ENCODE measurements around the gene CHST2.
"Not testable (repeated sequence)": the region's sequence is repeated elsewhere in the genome, so short reads cannot be mapped to it uniquely, and the experiment has no call there.

The CHST2 gene

DNA sequence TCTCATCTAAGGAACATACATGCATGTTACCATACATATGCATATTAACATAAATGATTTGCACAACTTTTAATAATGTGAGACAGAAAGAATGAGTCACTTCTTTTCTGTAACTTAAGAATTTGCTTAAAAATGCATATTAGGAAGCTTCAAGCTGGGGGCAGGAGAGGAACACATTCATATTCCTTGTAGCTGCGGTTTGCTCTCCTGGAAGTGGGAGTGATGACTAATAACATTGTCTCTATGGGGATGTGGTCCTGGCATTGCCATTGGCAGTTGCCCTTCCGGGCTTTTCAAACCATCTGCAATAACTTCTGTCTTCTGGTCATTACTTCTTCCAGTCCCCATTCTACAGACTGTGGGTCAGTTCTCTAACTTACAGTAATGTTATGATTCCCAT is 15.6 kb downstream of the CHST2 start:
- DNase-seq = no peak

GRCh38 chr3:143137435-143138036 is 18.0 kb downstream of the CHST2 start:
- no peak for DNase-seq

DNA sequence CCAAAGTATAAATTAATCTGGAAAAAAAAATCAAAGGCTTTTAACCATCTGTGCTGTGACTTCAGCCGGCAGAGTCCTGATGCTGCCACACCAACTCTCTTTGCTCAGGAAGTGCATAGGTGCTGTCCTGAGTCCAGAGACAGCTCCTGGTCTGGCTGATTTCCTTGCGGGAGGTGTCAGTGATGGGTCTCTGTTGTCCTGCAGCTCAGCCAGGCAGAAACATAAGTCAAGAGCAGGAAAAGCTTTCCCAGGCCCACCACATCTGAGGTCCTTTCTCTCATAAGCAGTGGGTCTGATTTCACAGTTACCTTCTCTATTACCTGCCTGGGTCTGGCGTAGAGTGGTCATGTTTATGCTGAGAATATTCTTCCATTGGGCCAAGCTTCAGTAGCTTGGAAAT is 19.4 kb downstream of the CHST2 start:
- no peak for DNase-seq

DNA sequence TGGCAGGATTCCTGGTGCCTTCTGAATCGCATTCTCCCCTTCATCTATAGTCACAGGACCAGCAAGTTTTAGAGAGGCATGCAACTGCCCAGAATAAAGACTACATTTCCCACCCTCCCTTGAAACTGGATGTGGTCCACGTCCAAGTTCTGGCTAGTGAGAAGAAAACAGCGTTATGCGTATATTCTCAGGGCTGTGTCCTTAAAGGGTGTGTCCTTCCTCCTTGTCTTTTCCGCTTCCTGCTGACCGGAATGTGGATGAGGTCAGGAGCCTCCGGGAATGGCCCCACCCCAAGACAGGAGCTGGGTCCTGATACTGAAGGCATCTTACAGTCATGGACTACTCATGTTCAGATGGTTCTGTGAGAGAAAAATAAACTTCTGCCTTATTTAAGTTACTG is 20.2 kb downstream of the CHST2 start:
- no peak for DNase-seq

DNA sequence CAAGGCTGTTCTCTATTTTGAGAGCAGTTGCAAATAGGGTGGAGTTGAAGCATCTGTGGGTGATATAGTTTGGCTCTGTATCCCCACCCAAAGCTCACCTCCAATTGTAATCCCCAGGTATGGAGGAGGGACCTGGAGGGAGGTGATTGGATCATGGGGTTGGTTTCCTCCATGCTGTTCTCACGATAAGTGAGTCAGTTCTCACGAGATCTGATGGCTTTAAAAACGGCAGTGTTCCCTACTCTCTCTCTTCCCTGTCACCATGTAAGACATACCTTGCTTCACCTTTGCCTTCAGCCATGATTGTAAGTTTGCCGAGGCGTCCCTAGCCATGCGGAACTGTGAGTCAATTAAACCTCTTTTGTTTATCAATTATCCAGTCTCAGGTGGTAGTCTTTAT is 21.0 kb downstream of the CHST2 start:
- DNase-seq = no peak

GRCh38 chr3:143142354-143142753 is 22.8 kb downstream of the CHST2 start:
- DNase-seq = no peak

DNA sequence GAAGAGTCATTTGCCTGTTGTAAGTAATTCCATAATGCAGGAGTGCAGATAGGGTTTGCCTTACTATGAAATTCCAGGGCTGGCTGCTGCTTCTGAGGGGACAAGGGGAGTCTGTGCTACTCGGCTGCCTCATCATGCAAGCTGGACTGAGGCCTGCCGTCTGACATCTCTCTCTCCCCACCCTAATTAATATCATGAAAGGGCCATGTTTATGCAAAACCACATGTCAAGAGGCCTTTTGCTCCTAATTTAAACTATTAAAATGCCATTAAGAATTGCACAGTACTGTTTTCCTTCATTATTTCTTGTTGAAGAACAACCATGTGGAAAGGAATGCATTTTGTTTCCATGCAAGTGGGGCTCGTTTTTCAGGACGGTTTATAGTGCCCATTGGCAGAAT is 26.3 kb downstream of the CHST2 start:
- DNase-seq = no peak

- no peak for DNase-seq
These were observed 27.1 kb downstream of the CHST2 start for GRCh38 chr3:143146486-143147274.

DNA sequence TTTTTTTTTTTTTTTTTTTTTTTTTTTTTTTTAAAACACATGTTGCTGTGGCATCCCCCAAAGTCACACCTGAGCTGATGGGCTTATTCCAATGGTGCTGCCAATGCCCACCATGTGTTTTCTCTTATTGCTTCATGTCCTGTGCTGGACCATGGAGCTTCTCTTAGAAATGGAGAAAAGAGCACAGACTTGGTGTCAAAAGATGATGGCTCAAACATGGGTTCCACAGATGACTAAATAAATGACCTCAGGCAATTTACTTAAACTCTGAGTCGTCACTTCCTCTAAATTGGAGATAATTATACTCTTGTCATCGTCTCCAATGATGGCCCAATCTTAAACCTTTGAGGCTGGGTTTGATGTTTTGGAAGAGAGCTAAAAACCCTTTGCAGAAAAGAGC is 28.1 kb downstream of the CHST2 start:
- DNase-seq = no peak

- no peak for DNase-seq
These were observed 30.5 kb downstream of the CHST2 start for GRCh38 chr3:143150071-143150470.

DNA sequence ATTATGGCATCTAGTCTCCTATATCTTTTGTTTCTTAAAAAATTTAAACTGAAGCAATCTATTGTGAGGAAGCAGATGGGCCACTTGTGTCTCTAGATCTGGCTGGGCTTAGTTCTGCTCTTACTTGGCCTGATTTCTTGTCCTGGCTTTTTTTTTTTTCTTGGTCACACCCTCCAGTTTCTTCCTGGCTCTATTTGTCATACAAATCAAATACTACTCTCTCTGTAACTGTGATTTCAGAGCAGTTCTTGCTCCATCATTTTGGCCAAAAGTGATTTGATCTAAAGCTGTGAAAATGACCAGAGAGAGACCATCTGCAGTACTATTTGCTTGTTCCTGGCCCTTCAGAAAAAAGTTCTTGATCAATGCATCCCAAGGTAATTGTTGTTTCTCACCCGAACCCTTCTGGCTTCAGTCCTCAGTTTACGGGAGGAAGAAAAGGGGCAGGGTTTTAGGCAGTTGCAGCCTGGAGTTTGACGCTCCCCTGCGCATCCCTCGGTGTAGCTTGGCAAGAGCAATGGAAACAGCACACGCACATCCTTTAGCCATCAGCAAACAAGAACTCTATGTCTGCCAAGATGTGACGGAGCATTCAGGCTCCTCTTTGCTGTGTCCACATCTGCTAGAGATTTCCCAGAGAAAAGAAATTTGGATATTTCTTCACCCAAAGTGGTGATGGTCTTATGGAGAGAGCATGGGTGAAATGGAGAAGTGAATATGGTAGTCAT is 31.6 kb downstream of the CHST2 start:
- DNase-seq = no peak

GRCh38 chr3:143152043-143152442 is 32.5 kb downstream of the CHST2 start:
- no peak for DNase-seq

DNA sequence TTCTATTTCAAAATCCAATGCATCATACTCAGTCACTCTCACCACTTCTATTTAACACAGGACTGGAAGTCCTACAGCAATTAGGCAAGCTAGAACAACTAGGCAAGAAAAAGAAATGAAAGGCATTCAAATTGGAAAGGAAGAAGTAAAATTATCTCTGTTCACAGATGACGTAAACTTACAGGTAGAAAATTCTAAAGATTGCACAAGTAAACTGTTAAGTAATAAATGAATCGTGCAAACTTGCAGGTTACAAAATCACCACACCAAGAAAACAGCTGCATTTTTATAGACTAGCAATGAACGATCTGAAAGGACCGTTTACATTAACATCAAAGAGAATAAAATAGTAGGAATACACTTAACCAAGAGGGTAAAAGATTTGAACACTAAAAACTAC is 36.2 kb downstream of the CHST2 start:
- DNase-seq = no peak

GRCh38 chr3:143158014-143158988 is 38.7 kb downstream of the CHST2 start:
- DNase-seq = no peak

GRCh38 chr3:143160437-143160836 is 40.9 kb downstream of the CHST2 start:
- no peak for DNase-seq

DNA sequence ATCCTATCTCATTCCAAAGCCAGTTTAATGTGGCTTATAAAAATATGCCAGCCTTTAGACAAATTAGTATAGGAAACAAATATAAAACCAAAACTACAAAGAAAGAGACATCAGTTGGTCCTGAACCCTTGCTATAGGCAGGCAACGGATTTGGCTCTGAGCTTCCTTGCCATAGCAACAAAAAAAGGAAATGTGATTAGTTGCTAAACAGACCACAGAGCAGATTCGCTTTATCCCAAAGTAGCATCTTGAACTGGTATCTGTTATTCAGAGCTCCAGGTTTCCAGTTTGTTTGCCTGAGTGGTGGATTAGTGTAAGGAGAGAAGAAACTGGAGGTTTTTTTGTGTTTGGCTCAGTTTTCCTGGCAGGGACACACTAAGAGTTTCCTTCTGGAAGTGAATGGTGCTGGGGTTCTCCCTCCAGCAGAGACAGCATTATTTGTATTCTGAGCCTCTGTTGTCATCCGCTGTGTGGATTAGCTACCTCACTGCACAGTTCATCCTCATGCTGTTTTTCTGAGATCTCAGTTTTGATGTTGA is 44.1 kb downstream of the CHST2 start:
- no peak for DNase-seq

- DNase-seq = no peak
These were observed 45.6 kb downstream of the CHST2 start for GRCh38 chr3:143165211-143165610.

DNA sequence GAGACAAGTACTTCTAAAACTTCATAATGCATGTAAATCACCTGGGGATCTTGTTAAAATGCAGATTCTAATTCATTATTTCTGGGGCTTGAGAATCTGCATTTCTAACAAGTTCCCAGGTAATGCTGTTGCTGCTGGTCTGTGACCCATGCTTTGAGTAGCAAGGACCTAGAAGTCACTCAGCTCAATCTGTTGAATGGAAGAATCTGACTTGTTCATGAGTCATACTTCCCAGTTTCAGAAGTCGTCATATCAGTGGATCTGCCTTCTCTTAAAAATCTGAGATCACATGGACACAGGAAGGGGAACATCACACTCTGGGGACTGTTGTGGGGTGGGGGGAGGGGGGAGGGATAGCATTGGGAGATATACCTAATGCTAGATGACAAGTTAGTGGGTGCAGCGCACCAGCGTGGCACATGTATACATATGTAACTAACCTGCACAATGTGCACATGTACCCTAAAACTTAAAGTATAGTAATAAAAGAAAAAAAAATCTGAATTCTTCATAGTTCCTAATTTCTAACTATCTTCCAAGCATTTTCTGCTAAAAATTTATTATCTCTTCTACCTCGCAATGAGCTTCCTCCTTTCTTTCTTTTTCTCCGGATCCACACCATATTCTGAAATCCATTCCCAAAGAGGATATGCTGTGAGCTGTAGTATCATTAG is 46.2 kb downstream of the CHST2 start:
- DNase-seq = not testable (repeated sequence)

GRCh38 chr3:143166376-143166775 is 46.8 kb downstream of the CHST2 start:
- DNase-seq = no peak

- no peak for DNase-seq
These were observed 48.6 kb downstream of the CHST2 start for GRCh38 chr3:143167969-143168854.

DNA sequence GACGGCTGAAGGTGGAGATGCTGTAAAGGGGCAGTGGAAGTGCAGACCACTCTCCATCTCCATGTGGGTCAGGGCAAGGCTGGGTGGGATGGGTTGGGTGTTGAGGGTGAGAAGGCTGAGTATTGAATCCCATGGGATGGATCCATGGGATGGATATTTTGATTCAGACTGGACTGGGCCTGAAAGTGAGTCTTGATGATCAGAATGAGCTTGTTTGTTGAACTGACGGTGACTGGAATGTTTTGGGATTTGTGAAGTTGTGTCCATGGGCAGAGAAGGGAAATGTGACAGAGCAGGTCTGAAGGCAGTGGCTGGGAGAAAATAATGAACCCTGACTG is 49.3 kb downstream of the CHST2 start:
- no peak for DNase-seq

Measured in activated effector memory CD4-positive, alpha-beta T cell treated with Interleukin-2 at 50 U/mL for 16 hours (primary cell).